KMS-11 (cell line): ENCODE results near the gene EPHX1.

Experiments used
- H2AFZ ChIP-seq: fragments of 200-600 bp; sonication (generic); 2 replicates; pipeline ENCODE4 v1.6.1; 2016; ENCODE audit warnings: antibody characterized with exemption, mixed run types, low read depth
- H3K27ac ChIP-seq: fragments of 200-600 bp; sonication (generic); 2 replicates; pipeline ENCODE4 v1.6.1; 2016; ENCODE audit warnings: mild to moderate bottlenecking, mixed run types
- H3K27me3 ChIP-seq: fragments of 200-600 bp; sonication (generic); 2 replicates; pipeline ENCODE4 v1.6.1; 2017; ENCODE audit warnings: mild to moderate bottlenecking, low read depth, mixed run types, moderate library complexity; ENCODE audit not compliant: insufficient read depth
- H3K36me3 ChIP-seq: fragments of 200-600 bp; sonication (generic); 2 replicates; pipeline ENCODE4 v1.6.1; 2017; ENCODE audit warnings: mild to moderate bottlenecking, mixed run types; ENCODE audit not compliant: insufficient read depth
- H3K4me1 ChIP-seq: fragments of 200-600 bp; sonication (generic); 2 replicates; pipeline ENCODE4 v1.6.1; 2016; ENCODE audit warnings: mild to moderate bottlenecking, low read depth, mixed run types; ENCODE audit not compliant: poor library complexity, severe bottlenecking
- H3K4me2 ChIP-seq: fragments of 200-600 bp; sonication (generic); 2 replicates; pipeline ENCODE4 v1.7.0; 2016; ENCODE audit warnings: mild to moderate bottlenecking, mixed run types
- H3K4me3 ChIP-seq: fragments of 200-600 bp; sonication (generic); IDR thresholded peaks from 2 replicates; pipeline ENCODE4 v1.6.1; 2017; ENCODE audit warnings: low read depth, low read length, mixed read lengths; ENCODE audit not compliant: insufficient read depth
- H3K79me2 ChIP-seq: fragments of 200-600 bp; sonication (generic); 2 replicates; pipeline ENCODE4 v1.6.1; 2016; ENCODE audit warnings: low read depth, mixed run types; ENCODE audit not compliant: insufficient read depth
- H3K9ac ChIP-seq: fragments of 200-600 bp; sonication (generic); 2 replicates; pipeline ENCODE4 v1.6.1; 2016; ENCODE audit warnings: mild to moderate bottlenecking, mixed run types
- H4K20me1 ChIP-seq: fragments of 200-600 bp; sonication (generic); 2 replicates; pipeline ENCODE4 v1.6.1; 2016; ENCODE audit warnings: mild to moderate bottlenecking, mixed run types; ENCODE audit not compliant: insufficient read depth
- TF ChIP-seq, protein P1 (sequence below): fragments of 200-600 bp; sonication (generic); conservative IDR thresholded peaks from 2 replicates; pipeline ENCODE4 v1.6.1; 2017; ENCODE audit warnings: low read depth, mild to moderate bottlenecking, antibody characterized with exemption, low read length, moderate library complexity, mixed read lengths

The EPHX1 gene

DNA sequence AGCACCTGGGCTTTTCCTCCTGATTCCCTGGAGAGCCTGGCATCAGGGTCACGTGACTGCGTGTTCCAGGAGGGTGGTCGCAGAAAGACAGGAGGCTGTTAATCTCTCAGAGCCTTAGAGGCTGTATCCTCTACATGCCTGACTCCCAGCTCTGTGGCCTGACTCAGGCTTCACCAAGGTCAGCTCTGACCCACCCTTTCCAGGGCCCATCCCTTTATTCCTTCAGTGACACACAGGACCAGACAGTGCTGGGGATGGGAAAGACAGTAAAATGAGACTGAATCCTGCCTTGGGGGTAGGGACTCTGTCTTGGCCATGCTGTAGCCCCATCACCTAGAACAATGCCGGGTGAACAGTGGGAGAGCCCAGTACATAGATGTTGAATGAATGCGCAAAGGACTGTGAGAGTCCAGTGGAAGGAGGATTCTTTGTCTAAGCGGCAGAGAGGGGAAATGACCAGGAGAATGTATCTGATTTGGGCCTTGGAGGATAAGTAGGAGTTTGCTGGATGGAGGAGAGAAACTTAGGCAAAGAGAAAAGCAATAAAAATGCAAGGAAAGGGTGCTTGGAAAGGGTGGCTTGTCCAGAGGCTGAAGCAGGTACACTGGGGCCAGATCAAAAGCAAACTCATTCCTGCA is 33.0 kb downstream of the EPHX1 start:
- peaks cover 5% of the 10 kb centered on the region for H3K4me1 ChIP-seq
- H3K4me2 ChIP-seq = no peak overlapping the region
- no peak overlapping the region for H3K4me3 ChIP-seq
- no peaks in the 10 kb centered on the region; the same call in 1 of the 2 replicates for H3K36me3 ChIP-seq
- no peaks in the 10 kb centered on the region for H4K20me1 ChIP-seq
- no peaks in the 10 kb centered on the region for H3K27me3 ChIP-seq
- no peak overlapping the region for H2AFZ ChIP-seq
- no peak overlapping the region for H3K9ac ChIP-seq
- TF ChIP-seq, protein P1, sequence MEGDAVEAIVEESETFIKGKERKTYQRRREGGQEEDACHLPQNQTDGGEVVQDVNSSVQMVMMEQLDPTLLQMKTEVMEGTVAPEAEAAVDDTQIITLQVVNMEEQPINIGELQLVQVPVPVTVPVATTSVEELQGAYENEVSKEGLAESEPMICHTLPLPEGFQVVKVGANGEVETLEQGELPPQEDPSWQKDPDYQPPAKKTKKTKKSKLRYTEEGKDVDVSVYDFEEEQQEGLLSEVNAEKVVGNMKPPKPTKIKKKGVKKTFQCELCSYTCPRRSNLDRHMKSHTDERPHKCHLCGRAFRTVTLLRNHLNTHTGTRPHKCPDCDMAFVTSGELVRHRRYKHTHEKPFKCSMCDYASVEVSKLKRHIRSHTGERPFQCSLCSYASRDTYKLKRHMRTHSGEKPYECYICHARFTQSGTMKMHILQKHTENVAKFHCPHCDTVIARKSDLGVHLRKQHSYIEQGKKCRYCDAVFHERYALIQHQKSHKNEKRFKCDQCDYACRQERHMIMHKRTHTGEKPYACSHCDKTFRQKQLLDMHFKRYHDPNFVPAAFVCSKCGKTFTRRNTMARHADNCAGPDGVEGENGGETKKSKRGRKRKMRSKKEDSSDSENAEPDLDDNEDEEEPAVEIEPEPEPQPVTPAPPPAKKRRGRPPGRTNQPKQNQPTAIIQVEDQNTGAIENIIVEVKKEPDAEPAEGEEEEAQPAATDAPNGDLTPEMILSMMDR = no peak
- H3K79me2 ChIP-seq = no peaks in the 10 kb centered on the region
- no peak overlapping the region for H3K27ac ChIP-seq

DNA sequence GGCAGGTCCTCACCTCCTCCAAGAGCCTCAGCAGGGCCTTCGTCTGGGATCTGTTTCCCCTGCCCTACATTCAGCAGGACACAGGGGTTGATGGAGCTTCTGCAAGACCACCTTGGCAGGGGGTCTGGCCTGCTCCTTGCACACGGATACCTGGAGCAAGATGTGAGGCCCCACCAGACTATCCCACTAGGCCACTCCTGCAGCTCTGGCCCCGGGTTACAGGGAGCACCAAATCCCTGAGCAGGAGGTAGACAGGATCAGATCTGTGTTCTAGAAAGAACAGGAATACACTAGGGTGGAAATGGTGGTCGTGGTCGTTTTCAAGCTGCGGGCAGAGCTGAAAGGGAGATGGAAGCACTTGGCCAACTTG is 33.5 kb downstream of the EPHX1 start:
- no peak overlapping the region for H3K27ac ChIP-seq
- no peak overlapping the region for H3K4me2 ChIP-seq

DNA sequence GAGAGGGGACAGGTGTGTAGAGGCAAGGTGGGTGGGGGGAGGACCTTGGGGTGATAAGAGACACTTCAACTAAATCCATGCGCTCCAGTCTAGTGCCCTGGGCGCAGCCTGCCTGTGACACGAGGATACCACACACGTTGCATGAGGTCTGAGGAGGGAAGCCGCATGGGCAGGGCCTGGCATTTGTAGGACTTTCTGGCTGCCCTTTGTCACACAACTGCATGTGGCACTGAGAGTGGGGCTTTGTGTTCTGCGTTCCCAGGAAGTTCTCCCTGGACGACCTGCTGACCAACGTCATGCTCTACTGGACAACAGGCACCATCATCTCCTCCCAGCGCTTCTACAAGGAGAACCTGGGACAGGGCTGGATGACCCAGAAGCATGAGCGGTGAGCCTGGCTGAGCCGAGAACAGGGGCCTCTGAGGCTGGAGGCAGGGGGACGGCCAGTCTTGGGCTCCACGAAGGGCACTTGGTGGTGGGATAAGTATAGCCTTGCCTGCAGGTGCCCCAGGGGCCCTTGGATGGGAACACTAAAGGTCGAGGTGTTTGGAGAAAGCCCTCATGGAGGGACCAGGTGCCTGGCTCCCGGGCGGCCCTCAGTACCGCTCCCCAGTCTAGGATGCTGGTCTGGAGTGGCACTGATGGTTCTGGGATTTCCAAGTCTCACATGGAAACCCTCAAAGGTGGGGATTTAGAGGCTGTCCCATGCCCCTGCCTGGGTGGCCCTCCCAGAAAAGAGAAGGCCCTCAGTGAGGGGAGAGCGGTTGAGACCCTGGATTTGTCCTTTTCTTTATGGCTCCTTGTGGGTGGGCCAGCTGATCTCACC is 34.5 kb downstream of the EPHX1 start:
- H3K36me3 ChIP-seq = no peaks in the 10 kb centered on the region; the same call in 1 of the 2 replicates
- no peak overlapping the region for H3K4me2 ChIP-seq
- TF ChIP-seq, protein P1 = no peak

More for the DNA sequence above, 33.5 kb downstream of the EPHX1 start:
- Histone ChIP-seq H3K27me3 (no peaks in the 10 kb centered on the region), H2AFZ (no peak overlapping the region), H3K79me2 (no peaks in the 10 kb centered on the region), H3K4me3 (no peak overlapping the region), H3K36me3 (no peaks in the 10 kb centered on the region; the same call in 1 of the 2 replicates), H3K4me1 (peaks cover 10% of the 10 kb centered on the region), H3K9ac (no peak overlapping the region), H4K20me1 (no peaks in the 10 kb centered on the region)
- TF ChIP-seq, protein P1 = no peak

DNA sequence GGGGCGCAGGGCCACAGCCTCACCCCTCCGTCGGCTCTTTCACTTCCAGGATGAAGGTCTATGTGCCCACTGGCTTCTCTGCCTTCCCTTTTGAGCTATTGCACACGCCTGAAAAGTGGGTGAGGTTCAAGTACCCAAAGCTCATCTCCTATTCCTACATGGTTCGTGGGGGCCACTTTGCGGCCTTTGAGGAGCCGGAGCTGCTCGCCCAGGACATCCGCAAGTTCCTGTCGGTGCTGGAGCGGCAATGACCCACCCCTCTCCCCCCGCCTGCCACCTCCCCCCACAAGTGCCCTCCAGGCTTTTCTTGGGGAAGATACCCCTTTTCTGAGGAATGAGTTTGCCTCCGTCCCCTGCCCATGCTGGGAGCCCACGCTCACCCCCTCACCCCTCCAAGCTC is 35.2 kb downstream of the EPHX1 start:
- Histone ChIP-seq H3K4me2 (no peak overlapping the region), H4K20me1 (no peaks in the 10 kb centered on the region), H3K27me3 (no peaks in the 10 kb centered on the region), H3K9ac (no peak overlapping the region), H2AFZ (no peak overlapping the region), H3K27ac (no peak overlapping the region), H3K79me2 (no peaks in the 10 kb centered on the region), H3K4me3 (no peak overlapping the region), H3K4me1 (peaks cover 16% of the 10 kb centered on the region), H3K36me3 (no peaks in the 10 kb centered on the region; the same call in 1 of the 2 replicates)
- TF ChIP-seq, protein P1 = no peak

More for the DNA sequence above, 34.5 kb downstream of the EPHX1 start:
- H3K79me2 ChIP-seq = no peaks in the 10 kb centered on the region
- no peak overlapping the region for H3K9ac ChIP-seq
- H2AFZ ChIP-seq = no peak overlapping the region
- H3K4me1 ChIP-seq = peaks cover 16% of the 10 kb centered on the region
- H3K27me3 ChIP-seq = no peaks in the 10 kb centered on the region
- H3K4me3 ChIP-seq = no peak overlapping the region
- no peak overlapping the region for H3K27ac ChIP-seq
- no peaks in the 10 kb centered on the region for H4K20me1 ChIP-seq
